Activated CD4-positive, alpha-beta T cell treated with anti-CD3 and anti-CD28 coated beads, Interleukin-2, Interleukin-4, amounts not matched to agents 100 ng/mL and 50 ng/mL, durations not matched to agents 16 hours and 8 hours (primary cell): ENCODE data around the gene IRF8.
"Not testable (repeated sequence)": the region's sequence is repeated elsewhere in the genome, so short reads cannot be mapped to it uniquely, and the experiment has no call there.

Experiments used
- DNase-seq: peaks from one replicate; pipeline ENCODE4 v3.0.0-alpha.2; 2020; ENCODE audit warnings: low spot score

The IRF8 gene

DNA sequence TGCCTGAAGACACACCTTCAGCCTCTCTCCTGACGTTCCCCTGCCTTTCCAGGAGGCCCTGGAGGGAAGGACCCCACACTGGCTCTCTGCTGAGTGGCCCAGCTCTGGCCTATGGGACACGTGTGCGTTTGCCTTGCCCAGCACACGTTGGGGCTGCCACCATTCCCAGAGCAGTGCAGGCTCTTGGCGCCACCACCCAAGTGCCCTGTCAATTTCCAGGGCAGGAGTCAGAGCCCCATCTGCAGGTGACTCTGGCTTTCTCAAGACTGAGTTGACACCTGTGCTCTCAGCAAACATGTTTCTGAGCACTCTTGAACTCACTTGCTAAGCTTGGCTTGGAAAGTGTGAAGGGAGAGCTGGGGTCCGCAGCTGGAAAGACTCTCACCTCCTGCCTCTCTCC, 4.7 kb upstream of the IRF8 start:
- DNase-seq: no peak

DNA sequence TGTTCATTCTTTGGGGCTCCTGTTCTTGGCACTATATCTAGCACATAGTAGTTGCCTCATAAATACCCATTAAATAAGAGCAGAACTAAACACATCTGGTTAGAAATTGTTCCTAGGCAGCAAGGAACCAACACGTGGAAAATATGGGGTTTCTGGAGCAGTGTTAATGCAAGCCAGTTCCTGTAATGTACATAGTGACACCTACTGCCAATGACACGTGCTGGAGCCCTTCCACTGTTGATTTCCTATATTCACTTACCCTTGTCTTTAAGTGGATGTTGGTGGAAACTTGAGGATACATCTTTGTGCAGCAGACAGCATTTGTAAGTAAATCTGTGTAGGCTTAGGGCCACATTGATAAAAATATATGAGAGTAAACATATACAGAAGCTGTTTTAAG, 1.6 kb upstream of the IRF8 start:
- DNase-seq: no peak

DNA sequence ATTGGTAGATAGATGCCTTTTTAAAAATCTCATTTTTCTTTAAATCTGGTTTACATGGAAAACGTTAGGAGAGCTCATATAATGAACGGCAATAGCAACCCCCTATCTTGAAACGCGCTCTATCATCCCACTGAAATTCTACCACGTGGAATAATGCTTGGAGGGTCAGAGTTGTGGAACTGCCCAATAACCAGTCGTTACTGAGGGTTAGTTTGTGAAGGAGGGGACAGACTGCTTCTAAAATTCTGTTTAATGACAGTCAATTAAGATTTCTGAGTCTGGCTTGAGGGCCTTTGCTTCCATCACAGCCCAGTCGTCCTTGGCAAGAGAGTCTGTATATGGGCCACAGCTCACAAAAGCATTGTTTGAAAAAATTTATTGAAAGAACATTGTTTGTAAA, 482 bp downstream of the IRF8 start:
- DNase-seq: no peak

DNA sequence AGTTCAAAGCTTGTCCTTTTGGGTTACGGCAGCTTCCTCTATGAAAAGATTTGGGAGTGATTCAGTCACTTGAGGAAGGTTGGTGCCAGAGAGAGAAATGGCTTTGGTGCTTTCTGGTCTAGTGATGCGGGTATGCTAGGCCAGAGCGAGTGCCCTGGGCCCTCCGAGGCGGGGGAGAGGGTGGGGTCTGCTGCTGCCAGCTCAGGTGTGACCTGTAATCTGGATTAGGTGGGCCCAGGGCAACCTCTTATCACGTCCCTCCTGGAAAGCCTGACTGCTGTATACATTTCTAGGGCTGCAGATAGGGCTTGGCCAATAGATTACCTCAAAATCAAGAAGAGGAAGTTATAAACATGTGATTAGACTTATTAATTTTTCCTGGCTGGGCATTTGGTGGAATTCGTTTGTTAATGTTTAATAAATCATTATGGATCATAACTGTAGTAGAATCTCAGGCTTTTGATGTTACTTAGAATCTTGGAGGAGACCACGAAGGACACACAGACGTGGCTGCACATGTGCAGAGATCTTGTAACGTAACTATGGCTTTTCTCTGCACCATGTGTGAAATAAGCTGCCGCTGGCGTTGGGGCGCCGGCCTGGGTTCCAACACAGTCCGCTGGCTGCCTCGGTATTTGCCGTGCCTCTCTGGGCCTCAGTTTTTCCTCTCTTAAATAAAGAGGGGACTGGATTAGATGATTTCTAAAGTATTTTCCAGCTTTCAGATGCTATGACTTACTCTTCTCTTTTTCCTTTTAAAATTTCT, 1.2 kb downstream of the IRF8 start:
- no peak for DNase-seq

DNA sequence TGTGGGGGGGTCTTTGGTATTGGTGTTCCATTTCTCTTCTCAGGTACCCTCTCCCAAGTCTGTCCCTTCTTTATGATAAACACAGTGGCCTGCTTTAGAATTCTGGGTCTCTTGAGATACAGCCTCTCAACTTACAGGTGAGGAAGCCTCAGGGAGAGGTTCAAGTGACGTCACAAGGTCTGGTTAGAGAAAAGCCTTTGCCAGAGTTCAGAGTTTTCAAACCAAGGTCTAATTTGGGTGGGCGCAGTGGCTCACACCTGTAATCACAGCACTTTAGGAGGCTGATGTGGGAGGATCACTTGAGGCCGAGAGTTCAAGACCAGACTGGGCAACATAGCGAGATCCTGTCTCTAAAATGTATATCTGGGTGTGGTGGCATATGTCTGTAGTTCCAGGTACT, 2.1 kb downstream of the IRF8 start:
- DNase-seq: no peak

DNA sequence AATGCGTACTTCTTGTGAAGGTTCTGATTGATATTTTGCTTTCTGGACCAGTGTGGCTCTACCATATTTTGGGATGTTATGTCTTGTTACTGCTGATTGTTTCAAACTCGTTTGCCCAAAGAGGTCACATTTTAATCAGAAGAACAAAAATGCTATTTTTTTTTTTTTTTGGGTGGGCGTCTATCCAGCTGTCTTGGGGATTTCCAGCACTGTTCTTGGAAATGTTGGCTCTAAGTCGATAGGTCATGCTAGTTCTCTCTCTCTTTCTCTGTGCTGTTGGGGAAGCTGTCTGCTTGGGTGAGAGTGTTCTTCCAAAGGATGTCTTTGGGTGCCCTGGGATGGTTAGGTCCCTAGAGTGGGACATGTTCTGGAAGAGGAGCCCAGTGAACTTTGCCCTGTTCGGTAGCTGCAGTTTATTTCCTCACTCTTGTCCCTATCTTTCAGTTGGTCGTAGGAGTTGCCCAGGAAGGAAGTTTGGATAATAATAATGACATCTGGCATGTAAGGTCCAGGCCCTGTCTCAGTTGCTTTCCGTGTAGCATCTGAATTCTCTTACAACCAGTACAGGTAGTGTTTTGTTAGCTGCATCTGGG, 2.9 kb downstream of the IRF8 start:
- no peak for DNase-seq

DNA sequence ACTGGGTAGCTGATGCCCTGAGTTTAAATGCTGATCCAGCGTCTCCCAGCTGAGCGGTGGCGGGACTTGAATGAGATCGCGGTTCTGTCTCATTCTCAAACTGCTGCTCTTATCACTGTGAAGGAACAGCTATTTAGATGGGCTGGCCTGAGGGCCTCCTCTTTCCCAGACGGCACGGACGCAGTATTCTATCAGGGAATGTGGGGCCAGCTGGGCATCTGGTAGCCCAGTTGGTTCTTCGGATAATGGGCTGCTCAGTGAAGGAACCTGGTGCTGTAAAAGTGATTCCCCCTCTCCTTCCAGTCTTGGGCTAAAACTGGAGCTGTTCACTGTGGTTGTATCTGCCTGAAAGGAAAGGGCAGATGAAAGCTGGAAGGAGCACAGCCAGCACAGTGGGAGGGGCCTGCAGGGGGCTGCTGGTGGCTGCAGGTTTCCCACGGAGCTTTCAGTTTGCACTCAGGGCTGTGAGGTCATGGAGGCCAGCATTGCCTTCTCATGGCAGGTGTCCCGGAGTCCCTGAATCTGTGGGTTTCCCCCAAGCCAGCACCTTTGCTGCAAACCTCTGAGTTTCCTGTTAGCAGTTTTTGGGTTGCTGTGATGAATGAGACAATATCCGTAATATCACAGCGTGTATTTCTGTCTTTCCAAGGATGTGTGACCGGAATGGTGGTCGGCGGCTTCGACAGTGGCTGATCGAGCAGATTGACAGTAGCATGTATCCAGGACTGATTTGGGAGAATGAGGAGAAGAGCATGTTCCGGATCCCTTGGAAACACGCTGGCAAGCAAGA, 3.6 kb downstream of the IRF8 start:
- peak; percentile 66 for DNase-seq

DNA sequence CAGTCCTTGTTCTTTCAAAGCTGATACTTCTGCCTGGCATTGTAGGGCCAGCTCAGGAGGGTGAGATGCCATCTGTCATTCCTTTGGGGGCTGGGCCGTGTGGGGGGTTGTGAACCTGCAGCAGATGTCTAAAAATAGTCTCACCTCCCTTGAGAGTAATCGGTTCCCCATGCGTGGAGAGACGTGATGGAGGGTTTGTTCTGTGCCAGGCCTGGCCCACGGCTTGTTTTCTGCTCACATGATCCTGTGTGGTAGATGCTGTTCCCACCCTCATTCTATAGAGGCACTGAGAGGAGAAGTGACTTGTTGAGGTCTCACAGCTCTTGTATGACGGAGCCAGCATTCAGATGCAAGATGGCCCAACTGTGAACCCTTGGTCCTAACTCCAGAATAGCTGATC, 4.6 kb downstream of the IRF8 start:
- DNase-seq: no peak

DNA sequence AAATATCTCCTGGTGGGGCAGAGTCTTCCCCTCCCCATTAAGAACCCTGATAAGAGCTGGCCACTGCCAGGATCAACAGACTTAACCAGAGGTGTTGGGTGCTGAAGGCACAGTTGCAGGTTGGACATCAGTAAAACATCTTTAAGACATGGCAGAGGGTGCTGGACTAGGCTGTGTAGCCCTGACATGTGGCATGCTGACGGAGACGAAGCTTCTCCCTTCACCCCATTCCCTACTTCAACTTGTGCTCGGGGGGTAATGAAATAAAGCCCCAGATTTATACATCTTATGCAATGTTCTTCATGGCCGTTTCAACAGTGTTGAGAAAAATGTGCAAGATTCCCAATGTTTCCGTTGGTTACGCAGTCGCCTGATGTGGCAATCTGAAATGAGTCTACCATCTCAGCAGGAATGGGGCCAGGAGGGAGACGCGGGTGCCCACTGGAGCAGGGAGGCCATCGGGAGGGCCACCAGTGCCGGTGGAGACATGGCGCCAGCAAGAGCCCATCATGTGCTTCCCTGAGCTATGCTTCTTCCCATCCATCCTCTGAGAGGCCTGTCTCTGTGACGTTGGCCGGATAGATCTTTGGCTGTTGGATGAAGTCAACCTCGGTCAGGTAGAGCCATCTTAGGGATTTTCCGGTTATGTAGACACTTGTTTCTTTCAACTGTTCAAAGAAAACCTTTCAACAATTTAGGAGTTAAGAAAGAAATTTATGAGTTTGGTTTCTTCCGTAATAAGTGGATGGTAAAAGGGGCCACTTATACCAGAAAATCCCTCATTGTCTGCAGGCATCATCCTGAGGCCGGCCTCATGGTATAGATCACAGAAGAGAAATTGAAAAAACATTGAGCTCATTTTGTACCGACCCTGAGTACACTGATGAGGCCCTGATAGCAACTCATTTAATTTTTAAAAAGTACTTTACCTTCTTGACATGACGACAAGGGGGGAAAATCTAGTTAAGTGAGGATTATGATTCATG, 6.4 kb downstream of the IRF8 start:
- no peak for DNase-seq

DNA sequence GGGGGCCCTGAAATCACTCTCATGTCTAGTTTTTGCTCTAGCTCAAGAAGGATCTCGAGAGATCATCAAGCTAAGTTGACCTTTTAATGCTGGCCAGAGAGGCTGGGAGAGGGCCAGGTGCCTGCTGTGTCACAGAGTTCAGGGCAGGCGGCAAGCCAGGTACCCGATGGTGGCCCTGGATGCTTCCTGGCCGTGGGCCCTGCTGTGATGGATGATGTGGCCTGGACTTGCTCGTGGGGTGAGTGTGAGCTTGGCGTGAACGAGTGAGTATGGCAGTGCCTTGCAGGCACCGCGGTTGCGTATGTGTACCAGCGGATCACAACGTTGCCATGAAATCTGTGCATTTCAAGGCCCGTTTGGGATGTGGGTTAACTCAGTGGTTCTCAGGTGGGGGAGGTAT, 7.4 kb downstream of the IRF8 start:
- no peak for DNase-seq

DNA sequence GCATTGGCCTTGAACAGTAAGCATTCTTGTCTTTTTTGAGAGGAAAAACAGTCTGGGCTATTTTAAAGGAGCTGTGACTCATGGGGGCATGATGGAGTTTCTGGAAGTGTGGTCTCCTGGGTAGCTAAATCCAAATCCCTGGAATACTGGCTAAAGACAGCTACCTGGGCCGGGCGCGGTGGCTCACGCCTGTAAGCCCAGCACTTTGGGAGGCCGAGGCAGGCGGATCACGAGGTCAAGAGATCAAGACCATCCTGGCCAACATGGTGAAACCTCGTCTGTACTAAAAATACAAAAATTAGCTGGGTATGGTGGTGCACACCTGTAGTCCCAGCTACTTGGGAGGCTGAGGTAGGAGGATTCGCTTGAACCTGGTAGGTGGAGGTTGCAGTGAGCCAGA, 8.3 kb downstream of the IRF8 start:
- DNase-seq: not testable (repeated sequence)

DNA sequence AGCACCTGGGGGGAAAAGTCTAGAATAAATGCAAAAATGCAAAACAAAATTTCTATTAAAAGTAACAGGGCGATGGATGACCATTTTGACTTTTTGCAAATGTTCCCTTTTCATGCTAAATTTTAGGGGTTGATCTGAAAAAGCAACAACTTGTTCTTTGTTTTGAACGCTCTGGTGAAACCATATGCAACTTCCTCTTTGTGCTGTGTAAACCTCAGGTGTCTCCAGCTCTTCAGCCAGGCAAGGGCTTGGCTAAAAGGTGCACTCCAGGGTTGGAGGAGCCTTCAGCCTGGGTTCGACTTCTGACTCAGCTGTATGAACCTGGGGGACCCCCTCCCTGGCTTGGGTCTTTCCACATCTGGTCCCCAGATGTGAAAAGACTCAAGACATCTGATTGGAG, 9.5 kb downstream of the IRF8 start:
- no peak for DNase-seq

DNA sequence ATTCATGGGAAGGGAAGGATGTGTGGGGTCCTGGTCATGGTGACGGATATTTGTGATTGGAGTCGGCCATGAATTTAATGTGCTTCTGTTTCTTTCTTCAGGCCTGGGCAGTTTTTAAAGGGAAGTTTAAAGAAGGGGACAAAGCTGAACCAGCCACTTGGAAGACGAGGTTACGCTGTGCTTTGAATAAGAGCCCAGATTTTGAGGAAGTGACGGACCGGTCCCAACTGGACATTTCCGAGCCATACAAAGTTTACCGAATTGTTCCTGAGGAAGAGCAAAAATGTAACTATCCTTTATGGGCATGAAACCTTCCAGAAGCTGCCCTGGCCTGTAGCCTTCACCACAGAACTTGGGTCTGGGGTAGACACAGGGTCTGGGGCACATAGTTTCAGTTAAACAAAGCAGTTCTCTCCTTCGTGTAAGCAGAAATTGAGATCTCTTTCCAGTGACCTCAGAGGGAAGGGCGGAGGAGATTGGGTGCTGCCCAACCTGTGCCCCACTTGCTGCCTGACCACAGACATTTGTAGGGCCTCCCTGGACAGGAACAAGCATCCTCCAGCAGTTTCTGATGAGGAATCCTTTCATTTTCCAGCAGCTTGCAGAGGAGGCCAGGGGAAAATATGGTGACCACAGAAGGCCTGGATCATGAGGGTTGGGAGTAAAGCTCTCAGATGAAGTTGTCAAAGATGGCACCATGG, 10.1 kb downstream of the IRF8 start:
- no peak for DNase-seq

DNA sequence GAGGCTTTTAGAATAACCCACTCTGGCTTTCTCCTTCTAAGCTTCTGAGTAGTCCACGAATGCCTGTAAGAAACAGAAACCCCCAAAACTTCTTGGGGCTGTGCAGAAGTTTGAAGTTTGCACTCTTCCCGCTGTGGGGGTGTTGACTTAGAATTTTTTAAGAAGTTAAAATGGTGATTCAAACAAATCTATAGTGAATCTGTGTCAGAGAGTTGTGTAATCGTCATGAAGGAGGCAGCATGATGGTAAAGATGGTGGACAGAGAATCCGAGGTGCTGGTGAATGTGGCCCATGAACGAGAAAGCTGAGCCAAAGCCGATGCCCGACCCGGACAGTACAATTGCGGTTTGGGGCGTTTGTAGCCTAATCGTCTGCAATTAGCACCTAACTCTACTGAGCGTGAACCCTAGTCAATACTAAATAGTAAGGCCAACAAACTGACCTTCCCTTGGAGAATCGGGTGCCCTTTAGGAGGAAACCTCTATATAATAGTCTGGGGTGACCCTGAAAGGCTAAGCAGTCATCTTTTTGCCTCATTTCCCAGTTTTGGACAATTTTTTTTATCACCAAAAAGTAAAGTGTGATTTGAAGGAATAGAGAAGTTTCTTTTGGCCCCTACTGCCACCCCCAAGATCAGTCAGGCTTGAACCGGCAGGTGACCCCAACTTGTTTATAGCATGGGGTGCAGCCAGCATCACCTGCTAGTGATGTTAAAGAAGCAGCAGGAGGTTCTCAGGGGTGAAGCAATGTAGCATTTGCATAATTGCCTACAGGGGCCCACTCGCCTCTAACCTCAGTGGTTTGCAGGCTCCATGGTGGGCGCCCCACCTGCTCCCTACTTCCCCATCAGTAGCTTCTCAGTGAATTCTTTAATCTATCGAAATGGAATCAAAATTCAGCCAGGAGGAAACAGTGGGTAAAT, 11.2 kb downstream of the IRF8 start:
- no peak for DNase-seq

DNA sequence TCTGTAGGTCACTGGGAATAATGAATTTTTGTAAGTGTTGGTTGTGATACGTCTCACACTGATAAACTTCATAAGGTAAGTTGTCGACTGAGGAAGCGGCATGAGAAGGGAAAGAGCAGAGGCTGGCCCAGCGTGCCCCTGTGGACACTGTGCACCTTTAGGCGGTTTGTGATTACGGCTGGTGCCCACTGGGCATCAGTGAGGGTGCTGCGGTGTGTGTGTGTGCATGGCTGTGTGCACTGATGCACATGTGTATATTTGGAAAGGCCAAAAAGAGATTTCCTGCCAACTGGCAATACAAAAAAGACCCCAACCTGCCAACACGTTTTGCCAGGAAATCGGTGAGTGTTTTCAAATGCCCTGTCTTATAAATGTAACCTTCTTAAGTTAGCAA, 11.9 kb downstream of the IRF8 start:
- DNase-seq: no peak

DNA sequence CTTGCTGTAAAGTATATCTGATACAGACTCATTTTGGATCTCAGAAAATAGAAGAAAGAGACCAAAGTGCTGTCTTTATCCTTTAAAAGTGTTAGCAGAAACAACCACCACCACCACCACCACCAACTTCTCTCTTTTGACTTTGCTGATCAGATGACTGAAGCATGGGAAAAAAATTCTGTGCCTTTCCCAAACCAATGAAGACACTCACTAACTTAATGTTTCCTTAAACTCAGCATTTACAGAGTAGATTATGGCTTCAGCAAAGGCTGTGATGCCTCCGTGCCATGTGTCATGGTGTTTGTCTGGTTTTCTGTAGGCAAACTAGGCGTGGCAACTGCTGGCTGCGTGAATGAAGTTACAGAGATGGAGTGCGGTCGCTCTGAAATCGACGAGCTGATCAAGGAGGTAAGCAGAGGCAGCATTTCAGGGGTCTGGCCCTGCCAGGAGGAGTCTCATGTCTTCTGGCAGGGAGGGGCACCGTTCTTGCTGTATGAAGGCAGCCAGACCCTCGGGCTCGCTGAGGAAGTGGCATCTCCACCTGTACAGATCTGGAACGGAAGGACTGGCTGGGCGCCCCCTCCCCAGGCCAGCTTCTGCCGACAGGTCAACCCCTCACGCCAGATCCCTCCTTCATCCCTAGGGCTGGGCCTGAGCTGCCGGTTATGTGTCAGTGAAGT, 12.4 kb downstream of the IRF8 start:
- no peak for DNase-seq

DNA sequence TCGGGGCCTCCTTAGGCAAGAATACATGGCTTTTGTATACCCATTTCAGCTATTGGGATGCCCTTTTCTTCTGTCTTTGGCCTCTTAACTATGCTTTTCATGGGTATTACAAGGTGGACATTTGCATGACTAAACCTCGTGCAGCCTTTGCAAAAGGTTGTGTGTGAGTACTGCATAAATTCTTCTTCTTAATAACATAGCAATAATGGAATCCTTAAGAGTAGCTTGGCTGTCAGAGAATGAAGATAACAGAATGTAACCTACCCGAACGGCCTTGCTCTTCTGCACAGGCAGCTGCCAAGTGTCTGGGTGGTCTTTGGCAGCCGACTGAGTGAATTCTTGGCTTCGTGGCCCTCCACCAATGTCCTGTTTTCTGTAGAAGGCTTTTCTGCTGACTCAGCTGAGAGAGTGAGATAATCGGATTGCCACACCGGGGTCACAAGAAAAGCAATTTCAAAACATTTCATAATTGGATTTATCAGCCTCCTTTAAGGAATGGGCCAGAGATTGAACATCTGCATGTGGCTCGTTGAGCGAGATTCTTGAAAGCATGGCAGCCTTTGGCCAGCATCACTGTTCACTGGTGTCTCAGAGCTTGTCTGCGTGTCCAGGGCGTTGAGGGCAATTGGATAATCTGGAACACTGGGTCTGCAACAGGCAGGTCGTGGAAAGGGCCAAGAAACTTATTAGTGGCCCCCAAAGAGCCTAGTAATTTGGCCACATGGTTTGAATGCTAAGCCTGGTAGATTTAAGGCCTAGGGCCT, 13.4 kb downstream of the IRF8 start:
- no peak for DNase-seq

DNA sequence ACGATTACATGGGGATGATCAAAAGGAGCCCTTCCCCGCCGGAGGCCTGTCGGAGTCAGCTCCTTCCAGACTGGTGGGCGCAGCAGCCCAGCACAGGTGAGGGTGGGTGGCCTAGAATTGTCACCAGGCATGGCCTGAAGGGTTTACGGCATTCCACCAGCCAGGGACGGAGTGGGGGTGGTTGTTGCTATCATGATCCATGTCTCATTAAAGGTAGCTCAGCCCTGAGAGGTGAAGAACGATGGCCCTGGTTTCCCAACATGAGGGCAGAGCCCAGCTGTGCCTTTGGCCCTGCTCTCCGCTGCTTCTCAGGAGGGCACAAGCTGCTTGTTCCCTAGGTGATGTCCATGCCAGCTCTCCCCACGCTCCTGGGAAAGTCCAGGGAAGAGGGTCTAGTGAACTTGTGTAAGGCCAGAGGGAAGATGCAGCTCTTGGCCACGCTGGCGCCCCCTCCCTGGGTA, 14.2 kb downstream of the IRF8 start:
- no peak for DNase-seq
